ENCODE data around the gene SUGCT. TPM values are rescaled to one million over a fixed set of nuclear protein-coding genes. Genes with fewer than 3 reads are reported as not detected.

The SUGCT gene
- total and polyA plus RNA-seq, 7 donors: 2.4 to 7.3 (median 3.2) TPM

DNA sequence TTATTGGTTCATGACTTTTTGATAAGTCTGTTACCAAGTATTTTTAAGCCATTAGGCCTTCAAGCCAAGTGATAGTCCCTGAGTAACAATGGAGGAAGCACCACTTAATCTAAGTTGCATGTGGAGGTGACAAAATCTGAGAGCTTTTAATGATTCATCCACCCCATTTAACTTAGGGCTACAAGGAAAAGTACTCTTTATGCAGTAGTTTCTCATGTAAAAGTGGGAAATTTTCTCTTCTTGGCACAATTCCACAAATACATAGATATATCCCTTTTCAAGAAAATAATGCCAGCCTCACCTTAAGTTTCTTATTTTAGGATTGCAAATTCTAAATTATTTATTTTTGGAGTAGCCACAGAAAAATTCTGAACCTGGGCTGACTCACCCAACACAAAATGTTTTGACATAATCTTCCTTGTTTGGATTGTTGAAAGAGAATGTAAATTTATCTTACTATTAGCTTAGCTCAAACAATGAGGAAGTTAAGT, 85.7 kb downstream of the SUGCT start:
- Histone ChIP-seq H3K9me3 (no peaks in the 10 kb centered on the region), H3K36me3 (ENCODE audit: insufficient read depth in 1 of 2, low read depth in 1 of 2) (no peaks in the 10 kb centered on the region), H3K27ac (no peak overlapping the region), H3K4me3 (no peak overlapping the region), H3K4me1 (no peaks in the 10 kb centered on the region), H3K27me3 (ENCODE audit: insufficient read depth in 3 of 3, low read length in 2 of 3) (no peaks in the 10 kb centered on the region)
- TF ChIP-seq, protein P1, sequence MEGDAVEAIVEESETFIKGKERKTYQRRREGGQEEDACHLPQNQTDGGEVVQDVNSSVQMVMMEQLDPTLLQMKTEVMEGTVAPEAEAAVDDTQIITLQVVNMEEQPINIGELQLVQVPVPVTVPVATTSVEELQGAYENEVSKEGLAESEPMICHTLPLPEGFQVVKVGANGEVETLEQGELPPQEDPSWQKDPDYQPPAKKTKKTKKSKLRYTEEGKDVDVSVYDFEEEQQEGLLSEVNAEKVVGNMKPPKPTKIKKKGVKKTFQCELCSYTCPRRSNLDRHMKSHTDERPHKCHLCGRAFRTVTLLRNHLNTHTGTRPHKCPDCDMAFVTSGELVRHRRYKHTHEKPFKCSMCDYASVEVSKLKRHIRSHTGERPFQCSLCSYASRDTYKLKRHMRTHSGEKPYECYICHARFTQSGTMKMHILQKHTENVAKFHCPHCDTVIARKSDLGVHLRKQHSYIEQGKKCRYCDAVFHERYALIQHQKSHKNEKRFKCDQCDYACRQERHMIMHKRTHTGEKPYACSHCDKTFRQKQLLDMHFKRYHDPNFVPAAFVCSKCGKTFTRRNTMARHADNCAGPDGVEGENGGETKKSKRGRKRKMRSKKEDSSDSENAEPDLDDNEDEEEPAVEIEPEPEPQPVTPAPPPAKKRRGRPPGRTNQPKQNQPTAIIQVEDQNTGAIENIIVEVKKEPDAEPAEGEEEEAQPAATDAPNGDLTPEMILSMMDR (IDR thresholded peaks at IDR 0.05): no peak
- no peak for ATAC-seq
- DNase-seq: no peak
- intact Hi-C loops (cut with DNase I): no loop called here

DNA sequence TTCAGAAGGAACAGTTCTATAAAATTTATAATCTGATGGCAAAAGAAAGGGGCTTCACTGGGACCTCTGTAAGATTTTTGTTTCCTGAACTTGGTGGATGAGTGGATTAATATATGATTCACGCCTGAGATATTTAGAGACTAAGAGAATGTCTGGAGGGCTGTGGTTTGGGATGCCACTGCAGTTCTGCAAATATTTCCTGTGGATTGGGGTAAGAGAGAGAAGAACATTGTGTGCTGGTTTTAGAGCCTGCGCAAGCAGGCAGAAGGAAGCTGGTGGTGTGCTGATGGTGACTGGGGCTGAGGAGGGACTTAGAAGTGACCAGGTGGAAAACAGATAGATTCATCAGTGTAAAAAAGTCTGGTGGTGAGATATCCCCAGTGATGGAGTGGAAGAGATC, 87.0 kb downstream of the SUGCT start:
- Histone ChIP-seq H3K27me3 (ENCODE audit: insufficient read depth in 3 of 3, low read length in 2 of 3) (no peaks in the 10 kb centered on the region), H3K36me3 (ENCODE audit: insufficient read depth in 1 of 2, low read depth in 1 of 2) (no peaks in the 10 kb centered on the region), H3K9me3 (no peaks in the 10 kb centered on the region), H3K27ac (no peak overlapping the region), H3K4me3 (no peak overlapping the region), H3K4me1 (no peaks in the 10 kb centered on the region)
- ATAC-seq: no peak
- TF ChIP-seq, protein P1 (IDR thresholded peaks at IDR 0.05): no peak
- intact Hi-C loops (cut with DNase I): no loop called here
- 89 to 92% (median 90%) methylated on average over 2 of the region's 2 CpGs for WGBS, 3 donors
- no peak for DNase-seq

- H3K4me1 ChIP-seq: no peaks in the 10 kb centered on the region
- H3K36me3 ChIP-seq (ENCODE audit: insufficient read depth in 1 of 2, low read depth in 1 of 2): no peaks in the 10 kb centered on the region
- no peak overlapping the region for H3K4me3 ChIP-seq
- TF ChIP-seq, protein P1 (IDR thresholded peaks at IDR 0.05): no peak
- intact Hi-C loops (cut with DNase I): no loop called here
- H3K27ac ChIP-seq: no peak overlapping the region
- WGBS, 3 donors: 78 to 83% (median 79%) methylated on average over 2 of the region's 2 CpGs
- no peaks in the 10 kb centered on the region for H3K27me3 ChIP-seq (ENCODE audit: insufficient read depth in 3 of 3, low read length in 2 of 3)
- ATAC-seq (no peak), DNase-seq (no peak)
- H3K9me3 ChIP-seq: no peaks in the 10 kb centered on the region
These were observed 88.8 kb downstream of the SUGCT start for GRCh38 chr7:40223451-40224127.

- intact Hi-C loops (cut with DNase I): no loop called here
- TF ChIP-seq, protein P1 (IDR thresholded peaks at IDR 0.05): no peak
- Histone ChIP-seq H3K4me1 (no peaks in the 10 kb centered on the region), H3K36me3 (ENCODE audit: insufficient read depth in 1 of 2, low read depth in 1 of 2) (no peaks in the 10 kb centered on the region), H3K27ac (no peak overlapping the region), H3K27me3 (ENCODE audit: insufficient read depth in 3 of 3, low read length in 2 of 3) (no peaks in the 10 kb centered on the region), H3K4me3 (no peak overlapping the region), H3K9me3 (no peaks in the 10 kb centered on the region)
- WGBS, 3 donors: 78 to 79% (median 79%) methylated on average over 4 of the region's 4 CpGs
- DNase-seq (no peak), ATAC-seq (no peak)
These were observed 95.3 kb downstream of the SUGCT start for GRCh38 chr7:40230101-40230500.

- intact Hi-C loops (cut with DNase I): no loop called here
- Histone ChIP-seq H3K4me1 (no peaks in the 10 kb centered on the region), H3K36me3 (ENCODE audit: insufficient read depth in 1 of 2, low read depth in 1 of 2) (no peaks in the 10 kb centered on the region), H3K27ac (no peak overlapping the region), H3K27me3 (ENCODE audit: insufficient read depth in 3 of 3, low read length in 2 of 3) (no peaks in the 10 kb centered on the region), H3K9me3 (no peaks in the 10 kb centered on the region), H3K4me3 (no peak overlapping the region)
- no peak for ATAC-seq
- 82 to 100% (median 89%) methylated on average over 1 of the region's 1 CpG for WGBS, 3 donors
- no peak for DNase-seq
- TF ChIP-seq, protein P1 (IDR thresholded peaks at IDR 0.05): no peak
These were observed 97.0 kb downstream of the SUGCT start for GRCh38 chr7:40231796-40232195.
